GM12873 (cell line): ENCODE measurements around the gene DMD.

Source experiments
- CTCF ChIP-seq: IDR thresholded peaks from 2 replicates; pipeline ENCODE4 v1.5.1; 2012; ENCODE audit warnings: low read depth, mild to moderate bottlenecking, moderate library complexity, low read length, control low read depth; ENCODE audit not compliant: insufficient read depth; ENCODE audit errors: missing control alignments

DMD gene

GRCh38 chrX:32896088-32896487, 315.3 kb downstream of the DMD start:
- TF ChIP-seq CTCF = no peak

GRCh38 chrX:32894679-32895078, 316.7 kb downstream of the DMD start:
- TF ChIP-seq CTCF = no peak

- no peak for TF ChIP-seq CTCF
Measured at GRCh38 chrX:32893751-32894150, 317.6 kb downstream of the DMD start.

GRCh38 chrX:32877592-32877991, 333.8 kb downstream of the DMD start:
- no peak for TF ChIP-seq CTCF

GRCh38 chrX:32874839-32875238, 336.5 kb downstream of the DMD start:
- no peak for TF ChIP-seq CTCF

- no peak for TF ChIP-seq CTCF
Measured at GRCh38 chrX:32873786-32874185, 337.6 kb downstream of the DMD start.

GRCh38 chrX:32871636-32872035, 339.7 kb downstream of the DMD start:
- no peak for TF ChIP-seq CTCF

- TF ChIP-seq CTCF = no peak
Measured at GRCh38 chrX:32868524-32868895, 342.8 kb downstream of the DMD start.
